ENCODE measurements around the gene GTF2IRD1. TPM values are rescaled to one million over a fixed set of nuclear protein-coding genes. Genes with fewer than 3 reads are reported as not detected.
"Not testable (repeated sequence)": the region's sequence is repeated elsewhere in the genome, so short reads cannot be mapped to it uniquely, and the experiment has no call there.

The GTF2IRD1 gene
- total RNA-seq, 1 experiment from 2014 or later, result 14.0 TPM

DNA sequence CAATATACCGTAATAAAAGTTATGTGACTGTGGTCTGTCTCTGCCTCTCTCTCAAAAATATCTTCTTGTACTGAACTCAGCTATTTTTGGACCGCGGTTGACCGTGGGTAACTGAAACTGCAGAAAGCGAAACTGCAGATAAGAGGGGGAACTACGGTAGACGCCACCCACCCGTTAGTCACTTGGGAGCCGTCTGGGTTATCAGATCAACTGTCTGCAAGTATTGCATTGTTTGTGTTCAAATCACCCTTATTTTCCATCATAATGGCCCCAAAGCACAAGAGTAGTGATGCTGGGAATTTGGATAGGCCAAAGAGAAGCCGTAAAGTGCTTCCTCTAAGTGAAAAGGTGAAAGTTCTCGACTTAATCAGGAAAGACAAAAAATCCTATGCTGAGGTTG lies 196.3 kb downstream of the GTF2IRD1 start:
- DNase-seq (ENCODE audit: low read depth), result not testable (repeated sequence)

DNA sequence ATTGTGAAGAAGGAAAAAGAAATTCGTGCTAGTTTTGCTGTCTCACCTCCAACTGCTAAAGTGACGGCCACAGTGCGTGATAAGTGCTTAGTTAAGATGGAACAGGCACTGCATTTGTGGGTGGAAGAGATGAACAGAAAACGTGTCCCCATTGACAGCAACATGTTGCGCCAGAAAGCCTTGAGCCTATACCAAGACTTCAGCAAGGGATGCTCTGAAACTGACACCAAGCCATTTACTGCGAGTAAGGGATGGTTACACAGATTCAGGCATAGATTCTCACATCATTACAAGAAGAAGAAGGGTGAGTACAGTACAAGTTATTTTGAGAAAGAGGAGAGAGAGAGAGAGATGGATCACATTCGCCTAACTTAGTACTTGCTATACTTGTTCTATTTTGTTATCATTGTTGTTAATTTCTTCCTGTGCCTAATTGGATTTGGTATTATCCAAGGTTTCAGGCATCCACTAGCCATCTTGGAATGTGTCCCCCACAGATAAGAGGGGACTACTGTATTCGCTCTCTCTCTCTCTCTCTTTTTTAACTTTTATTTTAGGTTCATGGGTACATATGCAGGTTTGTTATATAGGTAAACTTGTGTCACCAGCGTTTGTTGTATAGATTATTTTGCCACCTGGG lies 196.9 kb downstream of the GTF2IRD1 start:
- DNase-seq (ENCODE audit: low read depth), result not testable (repeated sequence)

DNA sequence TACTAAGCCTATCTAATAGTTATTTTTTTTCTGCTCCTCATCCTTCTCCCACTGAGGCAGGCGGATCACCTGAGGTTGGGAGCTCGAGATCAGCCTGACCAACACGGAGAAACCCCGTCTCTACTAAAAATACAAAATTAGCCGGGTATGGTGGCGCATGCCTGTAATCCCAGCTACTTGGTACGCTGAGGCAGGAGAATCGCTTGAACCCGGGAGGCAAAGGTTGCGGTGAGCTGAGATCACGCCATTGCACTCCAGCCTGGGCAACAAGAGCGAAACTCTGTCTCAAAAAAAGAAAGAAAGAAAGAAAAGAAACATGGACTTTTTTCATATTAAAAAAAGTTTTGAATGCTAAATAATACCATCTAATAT lies 197.4 kb downstream of the GTF2IRD1 start:
- not testable (repeated sequence) for DNase-seq (ENCODE audit: low read depth)

Small RNA genes lying within 50 kb of the gene (small RNA-seq; reads per million reads assigned to genes)
- gene RNA5SP233, result not detected

Other genes with a start within 250 kb of the GTF2IRD1 start
- 7.2 and 7.6 TPM in 2 replicates for gene LAT2, start 243.9 kb upstream of the GTF2IRD1 start, total RNA-seq (2014; rRNA removed; shearing (Covaris generic))
- 103 and 114 TPM in 2 replicates for gene RFC2, start 199.5 kb upstream of the GTF2IRD1 start, total RNA-seq (2014; rRNA removed; shearing (Covaris generic))
- gene CLIP2, start 164.5 kb upstream of the GTF2IRD1 start, total RNA-seq (2014; rRNA removed; shearing (Covaris generic)), result 29.3 and 31.5 TPM in 2 replicates
- gene GTF2I, start 203.8 kb downstream of the GTF2IRD1 start, total RNA-seq (2014; rRNA removed; shearing (Covaris generic)), result 94.4 and 205 TPM in 2 replicates

All from HT1080 (cell line).